GM18517 (cell line): ENCODE data around the gene GRK1.
"Not testable (repeated sequence)": the region's sequence is repeated elsewhere in the genome, so short reads cannot be mapped to it uniquely, and the experiment has no call there.

ENCODE experiments used
- ATAC-seq: cut with Tn5 transposase; IDR thresholded peaks from one replicate; pipeline ENCODE4 v1.9.1; 2021; ENCODE audit warnings: mild to moderate bottlenecking, moderate library complexity; ENCODE audit not compliant: unreplicated experiment

Gene GRK1

DNA sequence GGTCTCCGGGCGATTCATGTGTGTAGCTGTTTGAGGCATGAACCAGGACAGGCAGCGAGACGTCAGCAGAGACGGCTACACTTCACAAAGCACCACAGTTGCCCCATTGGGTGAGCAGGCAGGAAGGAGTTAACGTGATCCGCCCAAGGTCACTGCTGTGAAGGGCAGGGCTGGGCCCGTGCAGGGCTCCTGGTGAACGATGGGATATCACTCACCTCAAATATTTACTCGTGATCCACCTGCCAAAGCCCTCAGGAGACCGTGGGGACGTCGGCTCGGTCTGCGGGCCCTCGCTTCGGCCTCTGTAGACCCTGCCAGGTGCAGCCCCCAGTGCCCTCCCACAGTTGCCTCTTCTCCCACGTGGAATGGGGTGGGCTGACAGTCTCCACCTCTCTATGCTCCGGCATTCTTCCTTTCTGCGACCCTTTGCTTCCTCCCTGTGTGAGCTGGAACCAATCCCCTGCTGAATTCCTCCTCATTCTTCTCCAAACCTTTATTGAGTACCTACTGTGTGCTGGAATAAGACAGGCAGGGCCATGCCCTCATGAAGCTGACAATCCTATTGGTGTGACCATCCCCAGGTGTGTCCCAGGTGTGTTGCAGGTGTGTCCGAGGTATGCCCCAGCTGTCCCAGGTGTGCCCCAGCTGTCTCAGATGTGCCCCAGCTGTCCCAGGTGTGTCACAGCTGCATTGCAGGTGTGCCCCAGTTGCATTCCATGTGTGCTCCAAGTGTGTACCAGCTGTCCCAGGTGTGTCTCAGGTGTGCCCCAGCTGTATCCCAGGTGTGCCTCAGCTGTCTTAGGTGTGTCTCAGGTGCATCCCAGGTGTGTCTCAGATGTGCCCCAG is 2.0 kb upstream of the GRK1 start:
- ATAC-seq, result no peak

DNA sequence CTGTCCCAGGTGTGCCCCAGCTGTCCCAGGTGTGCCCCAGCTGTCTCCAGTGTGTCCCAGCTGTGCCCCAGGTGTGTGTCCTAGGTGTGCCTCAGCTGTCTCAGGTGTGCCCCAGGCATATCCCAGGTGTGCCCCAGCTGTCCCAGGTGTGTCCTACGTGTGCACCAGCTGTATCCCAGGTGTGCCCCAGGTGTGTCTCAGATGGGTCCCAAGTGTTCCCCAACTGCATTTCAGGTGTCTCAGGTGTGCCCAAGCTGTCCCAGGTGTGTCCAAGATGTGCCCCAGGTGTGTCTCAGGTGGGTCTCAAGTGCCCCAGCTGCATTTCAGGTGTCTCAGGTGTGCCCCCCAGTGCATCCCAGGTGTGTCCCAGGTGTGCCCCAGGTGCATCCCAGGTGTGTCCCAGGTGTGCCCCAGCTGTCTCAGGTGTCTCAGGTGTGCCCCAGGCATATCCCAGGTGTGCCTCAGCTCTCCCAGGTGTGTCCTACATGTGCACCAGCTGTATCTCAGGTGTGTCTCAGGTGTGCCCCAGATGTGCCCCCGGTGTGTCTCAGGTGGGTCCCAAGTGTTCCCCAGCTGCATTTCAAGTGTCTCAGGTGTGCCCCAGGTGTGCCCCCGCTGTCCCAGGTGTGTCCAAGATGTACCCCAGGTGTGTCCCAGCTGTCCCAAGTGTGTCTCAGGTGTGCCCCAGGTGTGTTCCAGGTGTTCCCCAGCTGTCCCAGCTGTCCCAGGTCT is 1.3 kb upstream of the GRK1 start:
- ATAC-seq, result no peak

DNA sequence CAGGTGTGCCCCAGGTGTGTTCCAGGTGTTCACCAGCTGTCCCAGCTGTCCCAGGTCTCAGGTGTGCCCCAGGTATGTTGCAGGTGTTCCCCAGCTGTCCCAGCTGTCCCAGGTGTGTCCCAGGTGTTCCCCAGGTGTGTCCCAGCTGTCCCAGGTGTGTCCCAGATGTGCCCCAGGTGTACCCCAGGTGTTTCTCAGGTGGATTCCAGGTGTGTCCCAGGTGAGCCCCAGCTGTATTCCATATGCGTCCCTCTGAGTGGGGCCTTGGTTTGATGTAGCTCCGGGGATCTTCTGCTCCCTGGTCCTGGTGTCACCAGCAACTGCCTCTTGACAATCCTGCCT is 719 bp upstream of the GRK1 start:
- no peak for ATAC-seq

DNA sequence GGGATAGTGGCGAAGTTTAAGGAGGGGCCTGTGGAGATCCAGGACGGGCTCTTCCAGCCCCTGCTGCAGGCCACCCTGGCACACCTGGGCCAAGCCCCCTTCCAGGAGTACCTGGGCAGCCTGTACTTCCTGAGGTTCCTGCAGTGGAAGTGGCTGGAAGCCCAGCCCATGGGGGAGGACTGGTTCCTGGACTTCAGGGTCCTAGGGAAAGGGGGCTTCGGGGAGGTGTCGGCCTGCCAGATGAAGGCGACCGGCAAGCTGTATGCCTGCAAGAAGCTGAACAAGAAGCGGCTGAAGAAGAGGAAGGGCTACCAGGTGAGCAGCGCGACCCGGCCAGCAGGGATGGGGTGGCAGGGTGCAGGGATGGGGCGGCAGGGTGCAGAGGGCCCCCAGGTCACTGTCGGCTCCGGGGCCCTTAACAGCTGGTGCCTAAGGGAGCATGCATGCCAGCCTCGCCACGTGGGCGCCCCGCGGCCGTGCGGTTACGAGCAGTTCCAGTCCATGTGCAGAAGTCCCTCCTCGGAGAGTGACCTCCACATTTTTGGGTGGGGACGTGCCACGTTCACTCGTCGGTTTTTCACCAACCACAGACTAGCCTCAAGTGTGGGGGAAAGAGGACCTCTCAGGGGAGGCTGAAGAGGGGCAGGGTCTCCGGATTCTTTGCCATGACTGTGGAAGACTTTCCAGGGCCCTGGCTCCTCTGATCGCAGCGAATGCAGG is 912 bp downstream of the GRK1 start:
- no peak for ATAC-seq

DNA sequence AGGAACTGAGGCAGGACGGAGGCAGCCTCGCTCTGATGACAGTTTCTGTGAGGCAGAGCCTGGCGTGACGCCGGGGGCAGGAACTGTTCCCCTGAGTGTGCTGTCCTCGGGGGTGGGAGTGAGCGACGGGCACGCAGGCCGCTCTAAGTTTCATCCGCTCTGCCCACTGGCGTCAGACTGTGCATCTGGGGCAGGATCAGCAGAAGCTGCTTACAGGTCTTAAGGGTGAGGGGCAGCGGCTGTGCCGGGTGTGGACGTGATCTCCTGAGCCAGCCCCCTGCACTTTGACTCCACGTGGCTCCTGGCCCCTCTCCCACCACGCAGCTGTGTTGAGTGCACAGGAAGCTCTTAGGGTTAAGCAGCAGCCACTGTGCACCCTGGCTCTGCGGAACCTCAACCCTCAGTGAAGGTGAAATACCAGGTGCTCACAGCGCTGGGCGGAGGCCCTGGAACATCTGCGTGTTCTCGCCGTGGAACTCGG is 1.5 kb downstream of the GRK1 start:
- ATAC-seq, result no peak

DNA sequence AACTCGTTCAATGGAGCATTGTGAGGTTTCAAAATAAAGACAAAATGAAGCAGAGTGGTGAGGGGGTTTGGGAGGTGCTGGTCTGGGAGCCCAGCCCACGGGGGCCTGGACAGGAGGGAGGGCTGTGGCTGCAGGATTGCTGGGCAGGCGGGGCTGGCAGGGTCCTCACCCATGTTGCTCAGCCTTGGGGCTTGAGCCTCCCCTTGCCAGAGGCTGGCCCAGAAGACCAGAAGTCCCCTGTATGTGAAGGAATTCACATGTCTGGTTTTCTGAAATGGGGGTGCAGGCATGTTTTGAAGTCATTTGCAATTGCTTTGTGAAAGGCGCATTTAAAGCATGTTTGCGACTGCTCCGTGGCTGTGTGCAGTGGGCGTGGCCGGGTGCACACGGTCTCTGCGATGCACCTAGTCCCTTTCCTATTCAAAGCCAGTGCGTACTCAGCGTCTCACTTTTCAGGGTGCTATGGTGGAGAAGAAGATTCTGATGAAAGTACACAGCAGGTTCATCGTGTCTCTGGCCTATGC is 2.3 kb downstream of the GRK1 start:
- no peak for ATAC-seq

DNA sequence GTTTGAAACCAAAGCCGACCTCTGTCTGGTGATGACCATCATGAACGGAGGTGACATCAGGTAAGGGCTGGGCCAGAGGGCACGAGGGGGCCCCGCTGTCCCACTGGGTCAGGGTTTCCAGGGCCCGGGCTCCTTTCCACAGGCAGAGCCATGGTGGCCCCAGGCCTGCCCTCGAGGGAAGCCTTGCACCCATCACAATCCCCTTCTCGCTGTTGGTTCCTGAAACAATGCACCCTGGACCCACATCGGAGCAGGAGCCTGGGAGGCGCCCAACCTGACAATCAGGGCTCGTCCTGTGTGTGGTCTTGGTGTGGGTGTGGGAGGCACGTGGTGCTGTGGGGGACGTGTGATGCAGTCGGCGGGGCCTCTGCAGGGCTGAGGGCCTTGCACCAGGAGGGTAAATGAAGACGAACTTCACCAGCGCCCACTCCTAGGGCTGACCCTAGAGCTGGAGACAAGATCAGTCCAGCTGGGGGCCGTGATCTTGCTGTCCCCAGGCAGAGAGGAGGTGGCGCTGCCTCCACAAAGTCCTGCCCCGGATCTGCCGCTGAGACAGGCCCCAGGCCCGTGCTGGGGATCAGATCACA is 2.8 kb downstream of the GRK1 start:
- no peak for ATAC-seq

DNA sequence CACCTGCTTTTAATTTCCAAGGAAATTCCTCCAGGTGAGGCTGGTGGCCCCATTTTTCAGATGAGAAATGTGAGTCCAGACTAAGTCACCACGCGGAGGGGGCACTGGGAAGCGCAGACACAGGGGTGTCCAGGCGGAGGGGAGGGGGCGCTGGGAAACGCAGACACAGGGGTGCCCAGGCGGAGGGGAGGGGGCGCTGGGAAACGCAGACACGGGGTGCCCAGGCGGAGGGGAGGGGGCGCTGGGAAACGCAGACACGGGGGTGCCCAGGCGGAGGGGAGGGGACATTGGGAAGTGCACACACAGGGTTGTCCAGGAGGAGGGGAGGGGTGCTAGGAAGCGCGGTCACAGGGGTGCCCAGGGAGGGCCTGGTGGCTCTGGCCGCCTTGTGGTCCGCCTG is 3.5 kb downstream of the GRK1 start:
- no peak for ATAC-seq

DNA sequence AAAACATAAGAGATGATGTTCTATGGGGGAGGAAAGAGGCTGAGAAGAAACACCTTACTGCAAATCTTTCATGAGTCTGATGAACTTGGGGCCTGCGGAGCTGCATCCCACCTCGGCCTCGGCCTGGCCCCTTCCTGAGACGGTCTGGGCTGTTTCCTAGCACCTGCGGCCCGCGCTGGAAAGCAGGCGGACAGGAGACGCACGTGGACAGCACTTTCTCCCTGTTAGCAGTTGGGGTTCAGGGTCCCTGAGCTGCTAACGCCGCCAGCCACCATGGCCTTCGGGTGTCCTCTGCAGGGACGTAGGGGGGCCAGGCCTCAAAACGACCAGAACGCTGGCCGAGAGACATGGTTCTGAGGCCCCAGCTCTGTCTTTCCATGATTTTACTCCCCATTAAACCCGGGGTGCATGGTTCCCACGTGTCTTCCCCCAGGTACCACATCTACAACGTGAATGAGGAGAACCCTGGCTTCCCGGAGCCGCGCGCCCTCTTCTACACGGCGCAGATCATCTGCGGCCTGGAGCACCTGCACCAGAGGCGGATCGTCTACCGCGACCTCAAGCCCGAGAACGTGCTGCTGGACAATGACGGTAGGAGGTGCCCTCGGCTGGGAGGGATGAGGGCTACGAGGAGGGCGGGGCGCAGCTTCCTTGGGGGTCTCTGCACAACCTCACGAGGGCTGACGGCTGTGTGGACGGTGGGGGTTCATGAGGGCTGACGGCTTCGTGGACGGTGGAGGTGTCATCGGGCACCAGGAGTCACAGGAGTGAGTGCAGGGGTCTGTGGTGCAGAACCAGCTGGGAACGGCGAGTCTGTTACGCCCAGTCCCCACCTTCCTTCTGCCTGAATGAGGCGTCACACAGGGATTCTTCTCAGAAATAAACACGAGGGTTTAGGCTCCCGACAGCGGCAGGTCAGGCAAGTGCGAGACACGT is 4.3 kb downstream of the GRK1 start:
- ATAC-seq, result no peak

DNA sequence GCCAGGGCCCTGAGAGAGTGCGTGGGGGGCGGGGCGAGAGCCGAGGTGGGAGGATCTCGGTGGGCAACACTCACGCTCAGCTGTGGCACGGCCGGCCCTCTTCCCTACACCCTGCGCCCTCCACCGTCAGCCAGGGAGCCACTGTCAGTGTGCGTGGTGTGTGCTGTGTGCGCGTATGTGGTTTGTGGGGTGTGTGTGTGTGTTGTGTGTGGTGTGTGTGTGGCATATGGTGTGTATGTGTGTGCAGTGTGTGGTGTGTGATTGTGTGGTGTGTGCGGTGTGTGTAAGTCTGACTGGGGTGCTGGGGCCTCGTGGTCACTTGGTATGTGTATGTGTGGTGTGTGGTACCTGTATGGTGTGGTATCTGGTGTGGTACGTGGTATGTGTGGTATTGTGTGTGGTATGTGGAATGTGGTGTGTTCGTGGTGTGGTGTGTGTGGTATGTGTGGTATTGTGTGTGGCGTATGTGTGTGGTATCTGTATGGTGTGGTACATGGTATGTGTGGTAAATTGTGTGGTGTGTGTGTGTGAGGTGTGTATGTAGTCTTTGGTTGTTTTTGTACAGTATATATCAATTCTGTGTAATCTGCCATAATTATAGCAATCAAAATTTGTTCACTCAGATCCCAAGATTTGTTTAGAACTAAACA is 5.1 kb downstream of the GRK1 start:
- ATAC-seq, result no peak

DNA sequence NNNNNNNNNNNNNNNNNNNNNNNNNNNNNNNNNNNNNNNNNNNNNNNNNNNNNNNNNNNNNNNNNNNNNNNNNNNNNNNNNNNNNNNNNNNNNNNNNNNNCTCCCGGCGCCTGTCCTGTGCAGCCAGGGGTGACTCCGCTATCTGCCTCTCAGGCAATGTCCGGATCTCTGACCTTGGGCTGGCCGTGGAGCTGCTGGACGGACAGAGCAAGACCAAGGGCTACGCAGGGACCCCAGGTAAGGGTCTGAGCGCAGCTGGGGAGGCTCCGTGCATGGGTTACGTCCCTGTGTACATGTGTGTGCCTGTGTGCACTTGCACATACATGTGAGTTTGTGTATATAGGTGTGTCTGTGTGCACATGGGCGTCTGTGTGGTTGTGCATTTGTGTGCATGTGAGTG is 55.9 kb downstream of the GRK1 start:
- no peak for ATAC-seq

DNA sequence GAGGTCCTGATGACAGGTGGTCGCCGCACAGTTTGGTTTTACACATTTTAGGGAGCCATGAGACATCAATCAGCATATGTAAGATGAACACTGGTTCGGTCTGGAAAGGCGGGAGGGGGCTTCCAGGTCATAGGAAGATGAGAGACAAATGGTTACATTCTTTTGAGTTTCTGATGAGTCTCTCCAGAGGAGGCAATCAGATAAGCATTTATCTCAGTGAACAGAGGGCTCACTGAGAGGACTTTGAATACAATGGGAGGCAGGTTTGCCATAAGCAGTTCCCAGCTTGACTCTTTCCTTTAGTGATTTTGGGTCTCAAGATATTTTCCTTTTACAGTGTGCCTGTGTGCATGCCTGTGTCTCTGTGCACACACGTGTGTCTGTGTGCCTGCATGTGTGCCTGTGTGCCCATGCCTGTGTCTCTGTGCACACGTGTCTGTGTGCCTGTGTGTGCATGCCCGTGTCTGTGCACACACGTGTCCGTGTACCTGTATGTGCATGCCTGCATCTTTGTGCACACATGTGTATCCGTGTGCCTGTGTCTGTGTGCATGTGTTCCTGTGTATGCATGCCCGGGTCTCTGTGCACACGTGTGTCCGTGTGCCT is 56.5 kb downstream of the GRK1 start:
- ATAC-seq, result no peak

DNA sequence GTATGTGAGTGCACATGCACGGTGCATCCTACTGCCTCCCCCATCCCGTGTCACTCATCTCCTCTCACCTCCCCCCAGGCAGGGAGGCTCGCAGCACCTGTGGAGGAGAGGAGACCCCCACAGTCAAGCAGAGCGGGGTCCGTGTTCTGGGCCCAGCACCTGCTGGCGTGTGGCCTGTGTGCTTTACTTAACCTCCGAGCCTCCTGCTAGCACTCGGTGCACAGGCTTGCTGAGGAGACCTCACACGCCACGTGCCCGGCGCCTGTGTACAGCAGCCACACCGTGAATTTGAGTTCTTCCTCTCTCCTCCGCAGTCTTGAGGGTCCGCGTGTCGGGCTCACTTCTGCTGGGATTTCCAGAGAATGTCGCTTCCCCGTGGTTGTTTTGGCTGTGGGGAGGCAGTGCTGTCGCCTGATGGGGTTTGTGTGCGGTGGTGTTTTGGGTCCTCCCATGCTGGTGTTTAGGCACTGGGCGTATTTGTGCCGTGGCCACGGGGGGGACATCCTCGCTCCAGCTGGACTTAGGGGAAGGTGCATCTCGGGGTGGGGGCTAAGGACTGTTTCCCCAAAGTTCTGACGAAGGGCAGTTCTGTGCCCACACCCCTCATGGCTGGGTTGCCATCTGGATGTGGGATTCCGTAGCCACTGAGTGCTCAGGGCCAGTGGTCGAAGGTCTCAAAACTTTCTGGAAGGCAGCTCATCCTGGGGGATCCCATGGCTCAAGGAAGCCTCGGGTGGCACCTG is 57.2 kb downstream of the GRK1 start:
- ATAC-seq, result no peak

DNA sequence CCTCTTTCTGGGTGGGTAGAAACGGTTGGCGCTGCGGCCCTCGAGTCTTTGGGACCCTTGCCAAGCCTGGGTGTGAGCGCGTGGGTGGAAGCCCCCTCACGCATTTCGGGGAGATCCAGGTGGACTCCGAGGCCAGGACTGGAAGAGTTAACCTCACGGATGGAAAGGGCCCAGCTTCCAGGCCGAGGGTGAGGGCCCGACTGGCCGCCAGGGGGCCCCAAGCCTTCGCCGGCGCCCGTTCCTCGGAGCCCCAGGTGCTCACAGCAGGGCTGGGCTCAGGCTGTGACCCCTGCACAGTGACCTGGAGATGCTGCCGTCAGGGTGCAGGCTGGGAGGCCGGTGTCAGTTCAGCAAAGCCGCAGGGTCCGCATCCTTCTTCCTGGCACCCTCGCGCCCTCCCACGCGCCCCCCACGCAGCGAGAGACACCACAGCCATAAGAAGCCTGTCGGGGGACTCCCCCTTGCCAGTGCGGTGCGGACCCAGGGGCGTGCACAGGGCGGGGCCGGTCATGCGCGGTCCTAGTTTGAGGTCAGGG is 57.8 kb downstream of the GRK1 start:
- ATAC-seq, result no peak

DNA sequence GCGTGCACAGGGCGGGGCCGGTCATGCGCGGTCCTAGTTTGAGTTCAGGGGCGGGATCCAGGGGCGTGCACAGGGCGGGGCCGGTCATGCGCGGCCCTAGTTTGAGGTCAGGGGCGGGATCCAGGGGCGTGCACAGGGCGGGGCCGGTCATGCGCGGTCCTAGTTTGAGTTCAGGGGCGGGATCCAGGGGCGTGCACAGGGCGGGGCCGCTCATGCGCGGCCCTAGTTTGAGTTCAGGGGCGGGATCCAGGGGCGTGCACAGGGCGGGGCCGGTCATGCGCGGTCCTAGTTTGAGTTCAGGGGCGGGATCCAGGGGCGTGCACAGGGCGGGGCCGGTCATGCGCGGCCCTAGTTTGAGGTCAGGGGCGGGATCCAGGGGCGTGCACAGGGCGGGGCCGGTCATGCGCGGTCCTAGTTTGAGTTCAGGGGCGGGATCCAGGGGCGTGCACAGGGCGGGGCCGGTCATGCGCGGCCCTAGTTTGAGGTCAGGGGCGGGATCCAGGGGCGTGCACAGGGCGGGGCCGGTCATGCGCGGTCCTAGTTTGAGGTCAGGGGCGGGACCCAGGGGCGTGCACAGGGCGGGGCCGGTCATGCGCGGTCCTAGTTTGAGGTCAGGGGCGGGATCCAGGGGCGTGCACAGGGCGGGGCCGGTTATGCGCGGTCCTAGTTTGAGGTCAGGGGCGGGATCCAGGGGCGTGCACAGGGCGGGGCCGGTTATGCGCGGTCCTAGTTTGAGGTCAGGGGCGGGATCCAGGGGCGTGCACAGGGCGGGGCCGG is 58.5 kb downstream of the GRK1 start:
- ATAC-seq, result not testable (repeated sequence)

DNA sequence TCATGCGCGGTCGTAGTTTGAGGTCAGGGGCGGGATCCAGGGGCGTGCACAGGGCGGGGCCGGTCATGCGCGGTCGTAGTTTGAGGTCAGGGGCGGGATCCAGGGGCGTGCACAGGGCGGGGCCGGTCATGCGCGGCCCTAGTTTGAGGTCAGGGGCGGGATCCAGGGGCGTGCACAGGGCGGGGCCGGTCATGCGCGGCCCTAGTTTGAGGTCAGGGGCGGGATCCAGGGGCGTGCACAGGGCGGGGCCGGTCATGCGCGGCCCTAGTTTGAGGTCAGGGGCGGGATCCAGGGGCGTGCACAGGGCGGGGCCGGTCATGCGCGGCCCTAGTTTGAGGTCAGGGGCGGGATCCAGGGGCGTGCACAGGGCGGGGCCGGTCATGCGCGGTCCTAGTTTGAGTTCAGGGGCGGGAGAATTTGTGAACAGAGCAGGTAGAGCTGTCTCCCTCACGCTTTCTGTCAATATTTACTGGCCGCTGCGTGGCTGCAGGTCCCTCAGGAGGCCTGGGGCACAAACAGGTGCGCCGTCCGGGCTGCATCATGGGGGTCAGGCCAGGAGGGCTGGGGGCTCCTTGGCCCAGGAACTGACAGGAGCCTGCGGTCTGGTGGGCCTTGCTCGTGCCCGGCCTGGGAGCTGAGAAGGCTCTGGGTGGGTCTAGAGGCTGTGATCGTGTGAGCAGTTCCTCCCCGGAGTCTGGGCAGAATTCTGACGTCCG is 59.2 kb downstream of the GRK1 start:
- not testable (repeated sequence) for ATAC-seq

DNA sequence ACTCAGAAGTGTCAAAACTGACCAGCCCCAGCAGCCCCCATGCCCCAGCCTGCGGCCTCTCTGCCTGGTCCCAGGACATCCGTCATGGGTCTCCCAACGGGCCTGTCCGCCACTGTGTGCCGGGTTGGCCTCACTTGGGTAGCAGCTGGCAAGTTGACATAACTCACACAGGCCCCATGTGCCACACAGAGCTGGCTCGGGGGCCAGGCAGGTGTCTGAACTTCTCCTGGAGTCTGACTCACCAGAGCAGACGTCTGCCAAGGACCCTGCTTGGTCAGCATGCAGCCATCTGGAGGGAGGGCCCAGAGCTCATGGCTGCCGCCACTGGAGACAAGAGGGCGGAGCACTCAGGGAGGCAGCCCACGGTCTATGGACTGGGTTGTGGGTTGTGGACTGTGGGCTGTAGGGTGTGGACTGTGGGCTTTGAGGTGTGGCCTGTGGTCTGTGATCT is 60.0 kb downstream of the GRK1 start:
- no peak for ATAC-seq
